HCT116 (cell line): Measurements from ENCODE around the gene GRID2. TPM values are rescaled to one million over a fixed set of nuclear protein-coding genes. Genes with fewer than 3 reads are reported as not detected.

ENCODE experiments used
- ATAC-seq: fragments of 200-7000 bp; cut with Tn5 transposase; 2 replicates; pipeline ENCODE4 v1.9.1; 2020; ENCODE audit warnings: mild to moderate bottlenecking, moderate library complexity
- BruUV-seq: library from RNA; stranded (reverse); fragments of 400-500 nt; replicated peaks from 2 replicates; lab custom pipeline; 2021; lab: Mats Ljungman, UMichigan
- CTCF ChIA-PET: fragments of 300-600 bp; sonication (Branson Sonifier 250); formaldehyde crosslinking; loops from one replicate; lab custom pipeline; 2021; ENCODE audit warnings: antibody characterized with exemption; lab: Charles Lee
- POLR2A ChIA-PET: fragments of 300-600, 350-600 bp; sonication (Branson Sonifier 250); formaldehyde crosslinking; loops from one replicate; lab custom pipeline; 2021; ENCODE audit warnings: antibody characterized with exemption; lab: Charles Lee
- RAD21 ChIA-PET, 2 experiments: fragments of 300-600 bp; sonication (Branson Sonifier 250); formaldehyde crosslinking; loops; one replicate each; lab custom pipeline; 2023; ENCODE audit warnings: low total read pairs in 2 of 2; ENCODE audit not compliant: uncharacterized antibody in 2 of 2, unreplicated experiment in 2 of 2, low non-redundant PET in 1 of 2; lab: Charles Lee
- DNase-seq: peaks from one replicate; pipeline ENCODE4 v3.0.0-alpha.2; 2010; ENCODE audit warnings: low read depth, low spot score
- H2AFZ ChIP-seq: fragments of 200-600 bp; shearing (Covaris generic), sonication (generic); 2 replicates; pipeline ENCODE4 v1.6.1; 2017; ENCODE audit warnings: low read depth, mixed run types, mixed read lengths, antibody characterized with exemption, low read length; ENCODE audit not compliant: poor library complexity, severe bottlenecking
- H3K27ac ChIP-seq: 2 replicates; pipeline ENCODE4 v1.5.1; 2012; ENCODE audit warnings: low read depth, low read length
- H3K27me3 ChIP-seq: fragments of 200-600 bp; sonication (generic); 2 replicates; pipeline ENCODE4 v1.6.1; 2016; ENCODE audit warnings: mixed run types, low read length, mixed read lengths; ENCODE audit not compliant: insufficient read depth
- H3K36me3 ChIP-seq, 2 experiments: fragments of 200-500 bp in 1 of 2; fragments of 200-600 bp in 1 of 2; sonication (Bioruptor generic) in 1 of 2; sonication (generic) in 1 of 2; 2 replicates each; pipeline versions ENCODE4 v1.5.1 to v1.6.1; 2014 to 2016; ENCODE audit warnings: low read length in 2 of 2, inconsistent platforms in 1 of 2, mixed read lengths in 1 of 2, mixed run types in 1 of 2; ENCODE audit not compliant: insufficient read depth in 2 of 2, control insufficient read depth in 1 of 2
- H3K4me1 ChIP-seq, 2 experiments: fragments of 200-600 bp in 1 of 2; sonication (generic) in 1 of 2; 2 replicates each; pipeline versions ENCODE4 v1.5.1 to v1.6.1; 2012 to 2017; ENCODE audit warnings: low read length in 2 of 2, inconsistent platforms in 1 of 2, mild to moderate bottlenecking in 1 of 2, mixed read lengths in 1 of 2, mixed run types in 1 of 2, moderate library complexity in 1 of 2; ENCODE audit not compliant: insufficient read depth in 2 of 2, control insufficient read depth in 1 of 2
- H3K4me2 ChIP-seq: fragments of 200-600 bp; sonication (generic); 2 replicates; pipeline ENCODE4 v1.6.1; 2017; ENCODE audit warnings: mixed run types, low read length, mixed read lengths
- H3K4me3 ChIP-seq, 2 experiments: fragments of 200-600 bp in 1 of 2; sonication (generic) in 1 of 2; replicated peaks in 1 of 2; 2 replicates each; pipeline ENCODE4 v1.5.1; 2011 to 2016; ENCODE audit warnings: low read length in 2 of 2, control low read depth in 1 of 2, low read depth in 1 of 2, mild to moderate bottlenecking in 1 of 2, mixed read lengths in 1 of 2, mixed run types in 1 of 2
- H3K79me2 ChIP-seq: fragments of 200-600 bp; sonication (generic); 2 replicates; pipeline ENCODE4 v1.6.1; 2017; ENCODE audit warnings: mild to moderate bottlenecking, mixed run types, low read length, moderate library complexity, mixed read lengths; ENCODE audit not compliant: insufficient read depth
- H3K9ac ChIP-seq: fragments of 200-600 bp; sonication (generic); 2 replicates; pipeline ENCODE4 v1.6.1; 2016; ENCODE audit warnings: low read length, mixed read lengths
- H3K9me2 ChIP-seq: fragments of 200-600 bp; sonication (generic), shearing (Covaris generic); 2 replicates; pipeline ENCODE4 v1.6.1; 2017; ENCODE audit warnings: mixed run types, mild to moderate bottlenecking, moderate library complexity; ENCODE audit not compliant: insufficient read depth
- H3K9me3 ChIP-seq, 2 experiments: fragments of 200-500 bp in 1 of 2; fragments of 200-600 bp in 1 of 2; sonication (Bioruptor generic) in 1 of 2; sonication (generic) in 1 of 2; 2 replicates each; pipeline ENCODE4 v1.6.1; 2014 to 2017; ENCODE audit warnings: low read length in 2 of 2, mixed read lengths in 2 of 2, inconsistent platforms in 1 of 2, low read depth in 1 of 2, mild to moderate bottlenecking in 1 of 2, mixed run types in 1 of 2, moderate library complexity in 1 of 2; ENCODE audit not compliant: control insufficient read depth in 1 of 2, insufficient read depth in 1 of 2
- H4K20me1 ChIP-seq: fragments of 200-600 bp; sonication (generic), shearing (Covaris generic); 2 replicates; pipeline ENCODE4 v1.6.1; 2017; ENCODE audit warnings: mixed run types, mild to moderate bottlenecking, moderate library complexity; ENCODE audit not compliant: insufficient read depth
- CBX3 ChIP-seq: IDR thresholded peaks from 2 replicates; pipeline ENCODE4 v1.6.1; 2012; ENCODE audit warnings: low read depth
- EGR1 ChIP-seq: IDR thresholded peaks from 2 replicates; pipeline ENCODE4 v1.6.1; 2012; ENCODE audit warnings: low read depth
- ELF1 ChIP-seq: IDR thresholded peaks from 2 replicates; pipeline ENCODE4 v1.6.1; 2012; ENCODE audit warnings: low read depth, borderline replicate concordance
- EZH2phosphoT487 ChIP-seq: fragments of 200-600 bp; IDR thresholded peaks from 2 replicates; pipeline ENCODE4 v1.6.1; 2018; ENCODE audit warnings: antibody characterized with exemption, borderline replicate concordance
- JUND ChIP-seq: IDR thresholded peaks from 2 replicates; pipeline ENCODE4 v1.6.1; 2012
- POLR2A ChIP-seq: IDR thresholded peaks from 2 replicates; pipeline ENCODE4 v1.7.0; 2011; ENCODE audit warnings: borderline replicate concordance; ENCODE audit not compliant: insufficient read depth, insufficient read length; ENCODE audit errors: extremely low read depth
- POLR2AphosphoS5 ChIP-seq: IDR thresholded peaks from 2 replicates; pipeline ENCODE4 v1.6.1; 2011; ENCODE audit warnings: mild to moderate bottlenecking, low read depth, low read length, moderate library complexity
- REST ChIP-seq: IDR thresholded peaks from 2 replicates; pipeline ENCODE4 v1.6.1; 2012; ENCODE audit warnings: low read depth
- SIN3A ChIP-seq: IDR thresholded peaks from 2 replicates; pipeline ENCODE4 v1.6.1; 2012; ENCODE audit warnings: low read depth
- SP1 ChIP-seq: IDR thresholded peaks from 2 replicates; pipeline ENCODE4 v1.6.1; 2012; ENCODE audit warnings: low read depth
- SRF ChIP-seq: IDR thresholded peaks from 2 replicates; pipeline ENCODE4 v1.6.1; 2012; ENCODE audit warnings: low read depth
- TCF7L2 ChIP-seq: IDR thresholded peaks from 2 replicates; pipeline ENCODE4 v1.7.0; 2011; ENCODE audit warnings: borderline replicate concordance, inconsistent platforms; ENCODE audit not compliant: insufficient read depth, insufficient read length; ENCODE audit errors: extremely low read depth
- YY1 ChIP-seq: IDR thresholded peaks from 2 replicates; pipeline ENCODE4 v1.6.1; 2011; ENCODE audit warnings: low read length, low read depth, moderate library complexity, mild to moderate bottlenecking; ENCODE audit not compliant: insufficient replicate concordance; ENCODE audit errors: extremely low read depth
- ZFX ChIP-seq: fragments of 450-650 bp; IDR thresholded peaks from 2 replicates; pipeline ENCODE4 v1.6.1; 2017
- intact Hi-C: fragments of 100-400 bp; cut with micrococcal nuclease; formaldehyde crosslinking; loops from 2 replicates; pipeline ENCODE4 v1.10.0; 2022
- total RNA-seq: library from RNA; stranded (reverse); gene quantifications from one replicate; pipeline ENCODE4 v1.2.1, GENCODE V29; 2021; ENCODE audit not compliant: unreplicated experiment
- TF ChIP-seq, protein P1 (sequence below), 3 experiments: fragments of 200-600 bp in 1 of 3; sonication (generic) in 1 of 3; IDR thresholded peaks in 2 of 3; conservative IDR thresholded peaks in 1 of 3; 2 replicates each; pipeline ENCODE4 v1.5.1; 2012 to 2017; ENCODE audit warnings: low read depth in 2 of 3, low read length in 2 of 3, antibody characterized with exemption in 1 of 3, borderline replicate concordance in 1 of 3, control low read depth in 1 of 3, mild to moderate bottlenecking in 1 of 3, mixed read lengths in 1 of 3, mixed run types in 1 of 3, moderate library complexity in 1 of 3; ENCODE audit not compliant: insufficient read depth in 1 of 3
- TF ChIP-seq, protein P2 (sequence below): IDR thresholded peaks from 2 replicates; pipeline ENCODE4 v1.6.1; 2012

Gene GRID2
- total RNA-seq, 1 experiment from 2014 or later = not detected

- no peak for TF ChIP-seq REST
Observed at GRCh38 chr4:93781198-93781597, 1477.4 kb downstream of the GRID2 start (continued).

GRCh38 chr4:93786149-93786548 lies 1482.4 kb downstream of the GRID2 start:
- Histone ChIP-seq H3K4me1 (no peaks in the 10 kb centered on the region), H3K4me3 (no peak overlapping the region), H3K9ac (no peak overlapping the region), H3K27ac (no peak overlapping the region), H3K27me3 (no peaks in the 10 kb centered on the region), H3K36me3 (no peaks in the 10 kb centered on the region), H4K20me1 (no peaks in the 10 kb centered on the region), H3K79me2 (no peaks in the 10 kb centered on the region), H3K9me3 (no peaks in the 10 kb centered on the region), H2AFZ (no peak overlapping the region), H3K4me2 (no peak overlapping the region), H3K9me2 (no peaks in the 10 kb centered on the region)
- intact Hi-C loops = no loop called here
- RAD21 ChIA-PET = no interaction called here
- POLR2A ChIA-PET = no interaction called here
- CTCF ChIA-PET = no interaction called here
- ATAC-seq (no peak), DNase-seq (no peak)
- BruUV-seq = no TSS peak
- TF ChIP-seq CBX3 (no peak), YY1 (no peak), POLR2AphosphoS5 (no peak), EZH2phosphoT487 (no peak), TCF7L2 (no peak), EGR1 (no peak), REST (no peak), JUND (no peak), SIN3A (no peak), ELF1 (no peak), SRF (no peak), POLR2A (no peak), SP1 (no peak), ZFX (no peak)
- TF ChIP-seq, protein P1, sequence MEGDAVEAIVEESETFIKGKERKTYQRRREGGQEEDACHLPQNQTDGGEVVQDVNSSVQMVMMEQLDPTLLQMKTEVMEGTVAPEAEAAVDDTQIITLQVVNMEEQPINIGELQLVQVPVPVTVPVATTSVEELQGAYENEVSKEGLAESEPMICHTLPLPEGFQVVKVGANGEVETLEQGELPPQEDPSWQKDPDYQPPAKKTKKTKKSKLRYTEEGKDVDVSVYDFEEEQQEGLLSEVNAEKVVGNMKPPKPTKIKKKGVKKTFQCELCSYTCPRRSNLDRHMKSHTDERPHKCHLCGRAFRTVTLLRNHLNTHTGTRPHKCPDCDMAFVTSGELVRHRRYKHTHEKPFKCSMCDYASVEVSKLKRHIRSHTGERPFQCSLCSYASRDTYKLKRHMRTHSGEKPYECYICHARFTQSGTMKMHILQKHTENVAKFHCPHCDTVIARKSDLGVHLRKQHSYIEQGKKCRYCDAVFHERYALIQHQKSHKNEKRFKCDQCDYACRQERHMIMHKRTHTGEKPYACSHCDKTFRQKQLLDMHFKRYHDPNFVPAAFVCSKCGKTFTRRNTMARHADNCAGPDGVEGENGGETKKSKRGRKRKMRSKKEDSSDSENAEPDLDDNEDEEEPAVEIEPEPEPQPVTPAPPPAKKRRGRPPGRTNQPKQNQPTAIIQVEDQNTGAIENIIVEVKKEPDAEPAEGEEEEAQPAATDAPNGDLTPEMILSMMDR (IDR thresholded peaks at IDR 0.05 in 2 of 3, conservative IDR thresholded peaks at IDR 0.05 in 1 of 3; ENCODE audit: borderline replicate concordance in 1 of 3, insufficient read depth in 1 of 3, low read depth in 2 of 3, low read length in 2 of 3) = no peak
- TF ChIP-seq, protein P2, sequence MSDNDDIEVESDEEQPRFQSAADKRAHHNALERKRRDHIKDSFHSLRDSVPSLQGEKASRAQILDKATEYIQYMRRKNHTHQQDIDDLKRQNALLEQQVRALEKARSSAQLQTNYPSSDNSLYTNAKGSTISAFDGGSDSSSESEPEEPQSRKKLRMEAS = no peak
